Kidney glomerular epithelial cell (primary cell): ENCODE results near the gene MARK3.

Experiments used
- DNase-seq: peaks from one replicate; lab custom pipeline; 2025; lab: John Stamatoyannopoulos, UW

Gene MARK3

GRCh38 chr14:103526914-103527248 is 141.7 kb downstream of the MARK3 start:
- DNase-seq, result no peak

GRCh38 chr14:103527408-103528145 is 142.4 kb downstream of the MARK3 start:
- no peak for DNase-seq

GRCh38 chr14:103528146-103528586 is 143.0 kb downstream of the MARK3 start:
- DNase-seq, result no peak

GRCh38 chr14:103528587-103529382 is 143.6 kb downstream of the MARK3 start, which contains the start of gene TRMT61A:
Gene TRMT61A, plus strand, starts transcription at chr14:103529196. Its CDS starts 783 bp downstream, at chr14:103529979.
- DNase-seq, result peak; percentile 48

GRCh38 chr14:103529383-103530365 is 144.5 kb downstream of the MARK3 start:
- no peak for DNase-seq

GRCh38 chr14:103530390-103530789 is 145.2 kb downstream of the MARK3 start:
- no peak for DNase-seq

- no peak for DNase-seq
Measured at GRCh38 chr14:103530831-103531230, 145.6 kb downstream of the MARK3 start.

GRCh38 chr14:103531421-103532215 is 146.4 kb downstream of the MARK3 start:
- DNase-seq, result no peak

- DNase-seq, result no peak
Measured at GRCh38 chr14:103532216-103533136, 147.3 kb downstream of the MARK3 start.

- DNase-seq, result no peak
Measured at GRCh38 chr14:103533137-103533998, 148.2 kb downstream of the MARK3 start.

GRCh38 chr14:103533999-103534575 is 148.9 kb downstream of the MARK3 start:
- no peak for DNase-seq

GRCh38 chr14:103534576-103535061 is 149.4 kb downstream of the MARK3 start:
- no peak for DNase-seq

GRCh38 chr14:103535081-103535890 is 150.1 kb downstream of the MARK3 start:
- no peak for DNase-seq

- DNase-seq, result no peak
Measured at GRCh38 chr14:103535891-103536565, 150.8 kb downstream of the MARK3 start.

GRCh38 chr14:103536693-103537092 is 151.5 kb downstream of the MARK3 start:
- DNase-seq, result no peak

GRCh38 chr14:103537175-103537990 is 152.2 kb downstream of the MARK3 start:
- no peak for DNase-seq
